GM19035 (cell line): ENCODE data around the gene SNAPIN.
"Not testable (repeated sequence)": the region's sequence is repeated elsewhere in the genome, so short reads cannot be mapped to it uniquely, and the experiment has no call there.

Experiments
- ATAC-seq: cut with Tn5 transposase; IDR thresholded peaks from one replicate; pipeline ENCODE4 v1.9.1; 2021; ENCODE audit not compliant: unreplicated experiment

SNAPIN gene

DNA sequence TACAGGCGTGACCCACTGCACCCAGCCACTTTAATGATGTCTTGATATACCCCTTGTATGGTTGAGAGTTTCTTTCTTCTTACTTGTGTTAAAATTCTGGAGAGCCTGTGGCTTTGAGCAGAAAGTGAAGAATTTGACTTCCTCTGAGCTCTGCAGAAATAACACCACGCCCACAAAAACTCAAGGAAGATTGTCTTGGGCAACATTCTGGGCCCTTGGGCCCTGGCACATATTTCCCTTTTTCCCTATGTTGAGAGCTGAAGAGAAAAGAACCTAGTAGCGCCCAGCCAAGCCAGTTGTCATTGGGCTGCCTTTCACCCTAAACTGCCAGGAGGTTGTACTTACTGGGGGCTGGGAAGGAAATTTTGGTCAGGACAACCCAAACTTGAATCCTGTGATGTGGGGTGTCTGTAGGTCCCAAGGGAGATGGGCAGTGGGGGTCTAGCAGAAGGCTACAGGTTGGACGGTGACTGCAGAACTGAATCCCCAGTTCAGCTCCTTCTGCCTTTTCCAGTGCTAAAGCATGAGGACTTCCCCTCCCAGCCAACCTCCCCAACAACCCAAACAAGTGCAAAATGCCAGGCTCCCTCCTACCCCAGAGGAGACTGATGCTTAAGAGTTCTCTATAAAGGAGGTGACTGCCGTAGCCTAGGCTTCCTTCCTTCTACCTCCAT lies 11.7 kb upstream of the SNAPIN start:
- no peak for ATAC-seq

DNA sequence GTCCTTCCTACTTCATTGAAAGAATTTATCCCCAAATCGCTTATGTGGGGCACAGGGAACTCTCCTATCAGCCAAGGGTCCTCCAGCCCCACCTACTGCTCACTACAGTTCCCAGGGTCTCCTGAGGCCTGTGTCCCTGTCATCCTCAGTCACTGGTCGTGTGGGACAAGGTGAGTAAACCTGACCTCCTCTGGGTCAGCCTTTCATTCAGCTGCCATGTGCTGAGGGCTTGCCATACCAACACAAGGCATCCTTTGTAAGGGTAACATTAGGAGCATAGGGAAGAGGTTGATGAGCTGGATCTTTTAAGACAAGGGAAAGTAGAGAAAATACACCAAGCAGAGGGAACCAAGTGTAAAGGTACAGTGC lies 11.2 kb upstream of the SNAPIN start:
- ATAC-seq = no peak

DNA sequence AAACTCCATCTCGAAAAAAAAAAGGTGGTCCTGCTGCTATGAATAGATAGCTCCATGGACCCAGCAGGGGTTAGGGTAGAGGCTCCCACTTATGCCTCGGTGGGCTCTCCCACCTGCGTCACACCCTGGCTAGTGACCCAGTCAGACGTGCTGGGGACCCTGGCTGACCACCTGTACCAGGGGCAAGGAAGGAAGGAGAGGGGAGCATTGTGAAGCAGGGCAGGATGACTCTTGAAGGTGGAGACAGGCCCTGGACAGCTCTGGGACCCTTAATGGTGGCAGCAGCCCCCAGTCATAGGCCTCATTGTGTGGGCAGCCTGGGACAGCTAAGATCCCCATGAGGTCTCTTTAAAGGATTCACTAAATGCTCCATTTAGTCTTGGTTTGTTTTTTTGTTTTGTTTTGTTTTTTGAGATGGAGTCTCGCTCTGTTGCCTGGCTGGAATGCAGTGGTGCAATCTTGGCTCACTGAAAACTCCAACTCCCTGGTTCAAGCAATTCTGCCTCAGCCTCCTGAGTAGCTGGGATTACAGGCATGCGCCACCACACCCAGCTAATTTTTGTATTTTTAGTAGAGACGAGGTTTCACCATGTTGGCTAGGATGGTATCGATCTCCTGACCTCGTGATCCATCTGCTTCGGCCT lies 10.4 kb upstream of the SNAPIN start:
- ATAC-seq = no peak

DNA sequence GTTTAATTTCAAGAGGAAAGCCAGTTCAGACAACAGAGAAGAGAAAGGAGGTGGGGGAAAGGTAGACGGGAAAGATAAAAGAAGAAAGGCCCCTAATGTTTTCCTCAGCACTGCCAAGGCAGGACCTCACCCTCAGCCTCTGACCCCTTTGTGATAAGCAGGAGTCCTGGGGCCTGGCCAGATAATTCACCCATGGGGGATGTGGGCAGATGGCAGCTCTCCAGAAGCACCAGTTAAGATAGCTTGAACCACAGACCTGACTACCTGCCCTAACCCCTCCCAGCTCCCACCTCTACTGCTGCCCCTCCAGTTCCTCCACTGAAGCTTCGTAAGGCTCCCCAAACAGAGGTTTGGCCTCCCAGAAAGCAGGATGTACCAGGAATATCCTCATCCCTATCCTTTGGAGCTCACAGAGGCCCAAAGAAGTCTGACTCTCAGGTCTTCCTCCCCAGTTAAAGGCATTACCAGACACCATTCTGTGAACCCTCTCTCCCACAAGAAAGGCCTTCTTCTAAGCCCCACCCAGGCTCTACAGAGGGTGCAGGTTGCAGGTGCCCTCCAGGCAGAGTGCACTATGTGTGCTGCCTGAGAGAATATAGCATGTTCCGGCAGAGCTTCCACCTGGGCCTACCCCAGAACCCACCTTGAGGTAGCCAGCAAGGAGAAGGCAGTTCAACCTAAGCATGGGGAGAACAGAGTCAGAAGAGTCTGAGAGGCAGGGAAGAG lies 9.2 kb upstream of the SNAPIN start:
- no peak for ATAC-seq

DNA sequence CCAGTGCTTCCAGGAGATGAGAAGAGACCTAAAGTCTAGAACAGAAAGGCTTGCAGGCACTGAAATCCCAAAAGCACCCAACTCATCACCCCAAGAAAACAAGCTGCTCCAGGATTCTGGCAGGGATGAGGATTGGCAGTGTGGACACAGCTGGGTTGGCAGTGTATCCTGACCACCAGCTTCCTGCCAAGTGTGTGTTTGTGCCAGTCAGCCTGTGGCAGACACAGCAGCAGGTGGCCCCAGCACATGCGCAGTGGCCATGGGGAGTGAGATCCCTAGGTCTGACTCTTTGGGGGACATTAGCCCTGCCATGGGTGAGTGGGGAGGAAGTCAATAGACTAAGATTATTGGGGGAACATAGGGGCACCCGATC lies 8.7 kb upstream of the SNAPIN start:
- ATAC-seq = no peak

DNA sequence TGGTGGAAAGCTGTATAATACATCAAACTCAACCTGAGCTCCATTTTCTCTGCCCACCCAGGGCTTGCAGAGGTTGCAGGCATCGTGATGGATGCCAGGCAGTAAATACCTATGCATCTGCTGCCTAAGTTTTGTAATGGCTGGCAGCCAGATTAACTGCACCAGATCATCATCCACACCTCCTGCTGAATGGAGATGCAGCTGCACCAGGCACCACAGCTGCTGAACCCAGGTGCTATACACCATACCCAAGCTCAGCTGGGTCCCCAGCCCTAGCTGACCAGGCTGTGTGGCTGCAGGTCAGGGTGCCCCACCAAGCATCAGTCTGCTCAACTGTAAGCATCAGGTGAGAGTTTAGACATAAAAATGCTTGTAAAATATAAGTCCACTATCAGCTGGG lies 6.7 kb upstream of the SNAPIN start:
- no peak for ATAC-seq

DNA sequence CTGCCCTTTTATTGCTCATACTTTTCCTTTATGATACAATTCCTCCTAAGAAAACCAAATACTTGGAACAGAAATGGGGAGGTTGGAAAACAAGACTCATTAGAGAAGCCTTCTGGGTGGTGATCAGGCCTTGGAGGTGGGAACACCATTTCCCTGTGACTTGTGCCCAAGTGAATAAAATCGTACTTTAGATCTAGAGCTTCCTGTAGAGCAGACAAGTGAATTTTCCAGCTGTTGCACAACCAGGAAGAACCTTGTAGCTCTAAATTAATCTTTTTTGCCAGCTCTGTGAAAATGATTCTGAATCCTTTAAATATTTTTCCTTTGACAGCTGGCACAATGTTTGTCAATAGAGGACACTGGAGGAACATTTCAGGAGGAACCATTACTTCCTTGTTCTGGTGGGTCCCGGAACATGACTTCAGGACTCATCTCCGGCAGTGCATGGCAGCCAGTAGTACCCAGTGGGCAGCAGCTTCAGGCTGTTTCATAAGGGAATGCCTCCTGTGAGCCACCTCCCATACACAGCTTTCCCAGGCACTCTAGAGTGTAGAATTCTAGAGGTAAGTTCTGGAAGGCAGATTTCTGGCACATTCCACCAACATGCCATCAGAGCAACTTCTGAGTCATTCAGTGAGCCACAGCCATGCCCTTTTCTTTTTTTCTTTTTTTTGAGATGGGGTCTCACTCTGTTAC lies 5.5 kb upstream of the SNAPIN start:
- ATAC-seq = no peak

DNA sequence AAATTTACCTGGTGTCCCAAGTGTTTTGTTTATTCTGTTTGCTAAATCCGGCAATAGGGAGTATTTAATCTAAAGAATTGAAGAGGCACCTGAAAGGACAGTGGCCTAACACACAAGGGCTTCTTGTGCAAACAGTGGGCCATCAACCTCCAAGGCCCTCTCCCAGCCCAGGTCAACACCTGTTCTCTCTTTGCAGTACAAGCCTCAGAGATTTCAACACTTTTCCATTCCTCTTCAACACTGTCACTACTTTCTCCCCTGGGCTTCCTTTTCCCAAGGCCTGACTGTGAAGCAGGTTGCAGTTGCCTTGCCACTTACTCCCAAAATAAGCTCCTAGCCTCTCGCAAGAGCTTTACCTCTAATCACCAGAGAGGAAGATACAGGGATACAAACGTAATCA lies 3.2 kb upstream of the SNAPIN start:
- ATAC-seq = no peak

DNA sequence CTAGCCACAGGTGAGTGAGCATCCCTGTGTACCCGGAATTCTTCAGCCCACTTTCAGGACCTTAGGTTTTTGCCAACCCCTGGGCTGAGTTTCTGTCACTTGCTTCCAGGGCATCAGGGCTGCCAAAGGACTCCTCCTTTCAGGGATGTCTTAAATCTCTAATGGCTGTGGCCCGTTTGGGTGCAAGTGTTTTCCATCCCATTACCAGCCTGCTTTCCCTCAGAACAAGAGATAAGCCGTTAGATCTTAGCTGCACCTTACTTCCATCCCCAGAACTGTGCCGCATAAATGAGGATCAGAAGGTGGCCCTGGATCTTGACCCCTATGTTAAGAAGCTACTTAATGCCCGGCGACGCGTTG lies 652 bp downstream of the SNAPIN start:
- ATAC-seq = no peak

DNA sequence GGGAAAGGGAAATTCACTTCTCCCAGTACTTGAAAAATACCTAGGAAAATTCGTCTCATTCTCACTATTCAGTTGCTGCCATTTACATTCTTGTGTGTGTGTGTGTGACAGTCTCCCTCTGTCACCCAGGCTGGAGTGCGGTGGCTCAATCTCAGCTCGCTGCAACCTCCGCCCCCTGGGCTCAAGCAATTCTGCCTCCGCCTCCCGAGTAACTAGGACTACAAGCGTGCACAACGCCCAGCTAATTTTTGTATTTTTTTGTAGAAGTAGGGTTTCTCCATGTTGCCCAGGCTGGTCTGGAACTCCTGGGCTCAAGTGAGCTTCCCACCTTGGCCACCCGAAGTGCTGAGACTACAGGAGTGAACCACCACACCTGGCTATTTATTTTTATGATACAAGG lies 1.2 kb downstream of the SNAPIN start:
- ATAC-seq = no peak

DNA sequence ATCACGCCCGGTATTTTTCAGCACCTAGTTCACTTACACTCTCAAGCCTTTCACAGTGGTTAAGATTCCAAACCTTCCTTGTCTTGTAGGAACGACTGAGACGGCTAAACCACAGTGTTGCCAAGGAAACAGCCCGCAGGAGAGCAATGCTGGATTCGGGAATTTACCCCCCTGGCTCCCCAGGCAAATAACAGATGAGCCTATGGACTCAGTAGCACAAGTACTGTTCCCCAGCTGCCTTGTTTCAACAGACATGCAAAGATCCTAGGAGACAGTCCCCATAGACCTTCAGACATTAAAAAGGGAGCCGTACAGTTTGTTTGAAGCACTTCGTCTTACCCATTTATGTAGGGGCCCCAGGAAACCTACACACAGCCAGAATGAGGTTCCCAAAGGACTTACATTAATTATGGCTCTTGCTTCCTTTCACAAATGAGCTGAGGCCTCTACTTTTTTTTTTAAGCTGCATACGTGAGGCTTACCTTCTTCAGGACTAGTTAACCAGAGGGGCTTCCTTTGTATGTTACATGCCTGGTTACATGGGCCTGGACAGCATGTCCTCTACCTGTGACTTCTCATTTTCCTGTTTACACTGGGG lies 2.7 kb downstream of the SNAPIN start:
- ATAC-seq = no peak

DNA sequence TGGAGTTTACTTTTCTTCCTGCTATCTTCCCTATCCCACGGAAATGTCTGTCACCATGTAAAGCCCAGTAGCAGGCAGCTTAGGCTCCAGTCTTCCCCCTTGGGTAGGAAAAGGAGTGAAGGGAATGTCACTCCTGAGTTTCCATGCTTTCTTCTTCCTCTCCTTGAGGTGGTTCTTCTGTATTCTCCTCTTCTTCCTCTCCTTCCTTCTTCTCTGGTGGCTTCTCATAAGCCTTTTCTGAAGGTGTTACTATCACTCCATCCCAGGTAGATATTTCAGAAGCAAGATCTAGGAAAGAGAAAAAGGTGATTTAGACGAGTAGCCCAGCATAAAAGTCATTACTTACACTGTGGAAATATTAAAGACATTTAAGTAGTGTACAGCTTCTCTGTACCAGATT lies 3.8 kb downstream of the SNAPIN start:
- ATAC-seq = no peak

DNA sequence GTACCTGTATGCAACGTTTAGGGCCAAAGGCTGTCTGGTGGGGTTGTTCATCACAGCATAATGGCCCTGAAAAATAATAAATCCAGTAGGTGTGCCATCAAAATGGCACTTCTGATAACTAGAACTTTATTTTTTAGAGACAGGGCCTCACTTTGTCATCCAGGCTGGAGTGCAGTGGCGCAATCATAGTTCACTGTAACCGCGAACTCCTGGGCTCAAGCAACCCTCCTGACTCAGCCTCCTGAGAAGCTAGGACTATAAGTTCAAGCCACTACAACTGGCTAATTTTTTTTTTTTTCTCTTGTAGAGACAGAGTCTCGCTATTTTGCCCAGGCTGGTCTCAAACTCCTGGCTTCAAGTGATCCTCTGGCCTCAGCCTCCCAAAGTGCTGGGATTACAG lies 4.7 kb downstream of the SNAPIN start:
- no peak for ATAC-seq

DNA sequence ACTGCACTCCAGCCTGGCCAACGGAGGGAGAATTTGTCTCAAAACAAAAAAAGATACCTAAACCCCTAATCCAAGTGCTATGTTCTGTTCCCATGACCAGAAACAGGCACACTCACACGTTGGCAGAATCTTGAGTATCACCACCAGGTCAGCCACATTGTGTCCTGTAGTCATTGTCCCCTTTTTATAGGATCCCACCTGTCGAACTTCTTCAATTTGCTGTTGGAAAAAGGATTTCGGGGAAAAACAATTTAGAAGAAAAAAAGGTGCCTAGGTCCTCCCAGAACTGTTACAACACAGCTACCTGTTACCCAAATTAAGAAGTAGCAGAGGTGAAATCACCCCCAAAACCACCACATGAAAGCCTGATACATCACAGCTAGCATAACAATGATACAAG lies 8.9 kb downstream of the SNAPIN start:
- ATAC-seq = no peak

DNA sequence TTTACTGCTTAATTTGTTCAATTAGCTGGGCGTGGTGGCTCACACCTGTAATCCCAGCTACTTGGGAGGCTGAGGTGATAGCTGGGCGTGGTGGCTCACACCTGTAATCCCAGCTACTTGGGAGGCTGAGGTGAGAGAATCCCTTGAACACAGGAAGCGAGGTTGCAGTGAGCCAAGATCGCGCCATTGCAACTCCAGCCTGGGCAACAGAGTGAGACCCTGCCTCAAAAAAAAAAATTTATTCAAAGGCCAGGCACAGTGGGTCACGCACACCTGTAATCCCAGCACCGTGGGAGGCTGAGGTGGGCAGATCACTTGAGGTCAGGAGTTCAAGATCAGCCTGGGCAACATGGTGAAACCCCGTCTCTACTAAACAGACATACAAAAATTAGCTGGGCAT lies 10.2 kb downstream of the SNAPIN start:
- ATAC-seq = not testable (repeated sequence)

DNA sequence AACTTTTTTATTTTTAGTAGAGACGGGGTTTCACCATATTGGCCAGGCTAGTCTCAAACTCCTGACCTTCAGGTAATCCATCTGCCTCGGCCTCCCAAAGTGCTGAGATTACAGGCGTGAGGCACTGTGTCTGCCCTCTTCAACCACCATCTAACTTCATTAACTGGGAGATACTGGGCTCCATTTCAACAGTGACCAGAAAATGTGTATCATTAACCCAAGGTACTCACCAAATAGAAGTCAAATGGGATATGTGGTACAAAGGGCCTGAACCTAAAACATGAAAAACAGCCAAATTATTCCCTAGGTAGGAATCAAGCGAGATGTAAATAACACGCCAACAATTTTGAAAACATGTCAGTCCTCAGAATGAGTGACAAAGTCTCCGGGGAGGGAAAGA lies 11.1 kb downstream of the SNAPIN start:
- no peak for ATAC-seq

DNA sequence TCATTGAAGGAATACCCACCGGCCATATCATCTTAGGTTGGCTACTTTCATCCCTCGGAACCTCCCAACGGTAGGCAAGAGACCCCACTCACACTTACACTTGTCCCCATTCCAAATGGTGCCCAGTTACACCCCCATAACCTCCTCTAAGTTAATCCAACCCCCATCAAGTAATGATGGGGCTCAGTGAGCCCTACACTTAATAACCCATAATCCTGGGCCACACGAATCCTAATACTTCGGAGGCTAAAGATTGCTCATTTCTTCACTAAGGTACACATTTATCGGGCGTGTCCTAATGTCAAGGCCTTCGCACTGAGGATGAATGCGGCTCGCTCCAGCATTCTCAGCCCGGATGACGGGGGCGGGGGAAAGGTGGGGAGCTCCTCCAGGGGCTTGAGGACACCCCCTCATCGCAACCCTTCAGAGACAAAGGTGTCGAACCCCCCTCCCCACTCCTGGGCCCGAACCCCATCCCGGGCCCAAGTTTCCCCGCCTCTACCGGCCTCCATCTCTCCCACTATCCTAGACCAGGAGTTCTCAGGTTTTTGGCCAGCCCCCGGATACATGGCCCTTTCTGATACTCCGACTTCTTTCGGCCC lies 11.9 kb downstream of the SNAPIN start:
- ATAC-seq = peak; percentile 3

DNA sequence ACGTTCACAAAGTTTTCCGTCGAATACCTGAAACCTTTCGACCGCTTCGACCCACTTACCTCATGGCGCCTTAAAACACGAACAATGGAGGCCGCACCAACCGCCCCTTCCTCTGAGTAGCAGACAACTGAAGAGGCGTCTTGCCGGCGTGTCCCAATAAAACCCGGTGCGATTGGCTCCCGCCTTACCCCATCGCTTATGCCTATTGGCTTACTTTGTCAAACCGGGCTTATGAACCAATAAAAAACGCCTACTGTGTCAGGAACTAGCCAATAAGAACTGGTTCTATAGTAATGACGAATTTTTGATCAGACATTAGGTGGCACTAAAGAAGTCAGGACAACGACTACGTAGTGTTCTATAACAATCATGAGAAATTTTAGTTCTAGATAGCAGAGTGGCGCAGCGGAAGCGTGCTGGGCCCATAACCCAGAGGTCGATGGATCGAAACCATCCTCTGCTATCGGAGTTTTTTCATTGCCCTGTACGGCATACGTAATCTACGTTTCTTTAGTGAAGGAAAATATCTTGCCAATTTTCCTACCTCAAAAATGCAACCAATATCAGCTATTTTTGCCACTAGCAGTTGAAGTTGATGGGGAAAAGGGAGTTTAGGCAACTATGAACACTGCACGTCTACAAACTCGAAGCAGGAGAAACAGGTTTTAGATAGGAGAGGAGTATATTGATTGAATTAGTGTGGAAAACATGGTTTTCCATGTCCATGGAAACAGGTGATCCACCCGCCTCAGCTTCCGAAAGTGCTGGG lies 12.5 kb downstream of the SNAPIN start, which contains the start of gene ILF2:
Gene ILF2 (minus strand): TSS at position 135 of the 769 bp plus-strand sequence. CDS start 71 bp downstream, at position 64.
- ATAC-seq = peak; percentile 97

DNA sequence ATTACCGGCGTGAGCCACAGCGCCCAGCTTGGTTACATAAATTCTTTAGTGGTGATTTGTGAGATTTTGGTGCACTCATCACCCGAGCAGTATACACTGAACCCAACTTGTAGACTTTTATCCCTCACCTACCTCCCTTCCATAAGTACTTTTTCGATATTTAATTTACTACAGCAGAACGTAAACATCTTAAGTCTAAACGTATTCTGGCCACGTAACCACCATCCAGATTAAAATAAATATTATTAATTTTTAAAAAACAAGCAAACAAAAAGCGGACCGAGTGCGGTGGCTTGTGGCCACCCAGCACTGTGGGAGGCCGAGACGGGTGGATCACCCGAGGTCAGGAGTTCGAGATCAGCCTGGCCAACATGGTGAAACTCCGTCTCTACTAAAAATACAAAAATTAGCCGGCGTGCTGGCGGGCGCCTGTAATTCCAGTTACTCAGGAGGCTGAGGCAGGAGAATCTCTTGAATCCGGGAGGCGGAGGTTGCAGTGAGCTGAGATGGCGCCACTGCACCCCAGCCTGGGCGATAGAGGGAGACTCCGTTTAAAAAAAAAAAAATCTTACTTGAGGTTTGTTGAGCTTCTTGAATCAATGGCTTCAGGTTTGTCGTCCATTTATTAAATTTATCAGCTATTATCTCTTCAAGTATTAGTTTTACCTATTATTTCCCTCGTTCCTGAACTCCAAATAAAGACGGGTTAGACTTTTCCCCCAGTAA lies 13.3 kb downstream of the SNAPIN start:
- ATAC-seq = peak; percentile 10

DNA sequence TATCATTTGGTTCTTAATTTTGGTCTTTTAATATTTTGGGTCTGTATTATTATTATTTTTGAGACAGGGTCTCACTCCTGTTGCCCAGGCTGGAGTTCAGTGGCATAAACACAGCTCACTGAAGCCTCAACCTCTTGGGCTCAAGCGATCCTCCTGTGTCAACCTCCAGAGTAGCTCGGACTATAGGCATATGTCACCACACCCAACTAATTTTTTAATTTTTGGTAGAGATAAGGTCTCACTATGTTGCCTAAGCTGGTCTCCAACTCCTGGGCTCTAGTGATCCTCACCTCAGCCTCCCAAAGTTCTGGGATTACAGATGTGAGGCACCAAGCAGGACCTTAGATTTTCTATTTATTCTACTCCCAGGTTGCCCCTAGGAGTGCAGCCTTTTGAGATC lies 15.0 kb downstream of the SNAPIN start:
- ATAC-seq = no peak
